Colonic mucosa (tissue), 4 donors: Measurements from ENCODE around the gene NME5. TPM values are rescaled to one million over a fixed set of nuclear protein-coding genes. Genes with fewer than 3 reads are reported as not detected.
"Not testable (repeated sequence)": the region's sequence is repeated elsewhere in the genome, so short reads cannot be mapped to it uniquely, and the experiment has no call there.

ENCODE experiments used
- DNase-seq: peaks from one replicate; pipeline ENCODE4 v3.0.0-alpha.2; 2020
- H3K27ac ChIP-seq: fragments of 200-600 bp; one replicate; pipeline ENCODE4 v1.8.0; 2021
- H3K27me3 ChIP-seq: fragments of 200-600 bp; one replicate; pipeline ENCODE4 v1.8.0; 2021
- H3K36me3 ChIP-seq: fragments of 200-600 bp; one replicate; pipeline ENCODE4 v1.8.0; 2021
- H3K4me1 ChIP-seq: fragments of 200-600 bp; one replicate; pipeline ENCODE4 v1.8.0; 2021; ENCODE audit warnings: mild to moderate bottlenecking
- H3K4me3 ChIP-seq: fragments of 200-600 bp; one replicate; pipeline ENCODE4 v1.8.0; 2021
- H3K9ac ChIP-seq, 2 donors: one replicate each; pipeline ENCODE4 v1.7.0; 2013; ENCODE audit warnings: control low read depth in 2 of 2, low read depth in 2 of 2, low read length in 2 of 2
- H3K9me3 ChIP-seq: fragments of 200-600 bp; one replicate; pipeline ENCODE4 v1.8.0; 2021
- intact Hi-C: fragments of 100-400 bp; cut with DNase I; formaldehyde crosslinking; loops from one replicate; pipeline ENCODE4 v1.14.1; 2022
- total RNA-seq, 2 donors: library from RNA; stranded (reverse); fragmentation: NEBNext Ultra II Directional in 1 of 2; extraction: Animal tissue kit (Norgen Biotek cat#: 25700) in 1 of 2; gene quantifications; one replicate each; pipeline ENCODE4 v1.2.1, GENCODE V29; 2021
- TF ChIP-seq, protein P1 (sequence below): fragments of 200-600 bp; IDR thresholded peaks from one replicate; pipeline ENCODE4 v1.8.0; 2022; ENCODE audit warnings: antibody characterized with exemption, mild to moderate bottlenecking
- donor health status: healthy.
- donor health status: DM: no; HTN: no; CAD: no.
- donor health status: DM: no; HTN: no; CAD: no.

Gene NME5
- total RNA-seq, 2 donors from 2014 or later = not detected

DNA sequence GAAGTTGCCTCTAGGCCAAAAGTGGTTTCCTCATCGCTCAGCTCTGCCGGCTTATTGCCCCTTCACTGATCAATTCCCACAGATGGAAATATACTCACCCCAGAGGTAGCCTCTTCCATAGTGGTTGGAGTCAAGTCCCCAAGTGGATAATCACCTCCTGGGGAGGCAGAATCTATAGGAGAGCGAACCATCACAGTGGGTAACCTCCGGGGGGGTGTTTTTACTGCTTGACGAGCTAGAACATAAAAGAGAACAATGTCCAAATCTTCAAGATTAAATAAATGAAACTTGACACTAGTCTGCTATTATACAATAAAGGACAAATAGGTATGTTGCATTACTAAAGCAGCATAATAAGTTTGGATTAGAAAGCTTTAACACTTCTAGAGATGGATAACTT lies 29.9 kb upstream of the NME5 start:
- no peaks in the 10 kb centered on the region for H3K9me3 ChIP-seq
- no peak overlapping the region for H3K9ac ChIP-seq
- H3K4me3 ChIP-seq = no peak overlapping the region
- TF ChIP-seq, protein P1, sequence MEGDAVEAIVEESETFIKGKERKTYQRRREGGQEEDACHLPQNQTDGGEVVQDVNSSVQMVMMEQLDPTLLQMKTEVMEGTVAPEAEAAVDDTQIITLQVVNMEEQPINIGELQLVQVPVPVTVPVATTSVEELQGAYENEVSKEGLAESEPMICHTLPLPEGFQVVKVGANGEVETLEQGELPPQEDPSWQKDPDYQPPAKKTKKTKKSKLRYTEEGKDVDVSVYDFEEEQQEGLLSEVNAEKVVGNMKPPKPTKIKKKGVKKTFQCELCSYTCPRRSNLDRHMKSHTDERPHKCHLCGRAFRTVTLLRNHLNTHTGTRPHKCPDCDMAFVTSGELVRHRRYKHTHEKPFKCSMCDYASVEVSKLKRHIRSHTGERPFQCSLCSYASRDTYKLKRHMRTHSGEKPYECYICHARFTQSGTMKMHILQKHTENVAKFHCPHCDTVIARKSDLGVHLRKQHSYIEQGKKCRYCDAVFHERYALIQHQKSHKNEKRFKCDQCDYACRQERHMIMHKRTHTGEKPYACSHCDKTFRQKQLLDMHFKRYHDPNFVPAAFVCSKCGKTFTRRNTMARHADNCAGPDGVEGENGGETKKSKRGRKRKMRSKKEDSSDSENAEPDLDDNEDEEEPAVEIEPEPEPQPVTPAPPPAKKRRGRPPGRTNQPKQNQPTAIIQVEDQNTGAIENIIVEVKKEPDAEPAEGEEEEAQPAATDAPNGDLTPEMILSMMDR = no peak
- no peaks in the 10 kb centered on the region for H3K4me1 ChIP-seq
- peaks cover 31% of the 10 kb centered on the region for H3K36me3 ChIP-seq
- intact Hi-C loops = no loop called here
- DNase-seq = no peak
- no peaks in the 10 kb centered on the region for H3K27me3 ChIP-seq
- no peak overlapping the region for H3K27ac ChIP-seq

DNA sequence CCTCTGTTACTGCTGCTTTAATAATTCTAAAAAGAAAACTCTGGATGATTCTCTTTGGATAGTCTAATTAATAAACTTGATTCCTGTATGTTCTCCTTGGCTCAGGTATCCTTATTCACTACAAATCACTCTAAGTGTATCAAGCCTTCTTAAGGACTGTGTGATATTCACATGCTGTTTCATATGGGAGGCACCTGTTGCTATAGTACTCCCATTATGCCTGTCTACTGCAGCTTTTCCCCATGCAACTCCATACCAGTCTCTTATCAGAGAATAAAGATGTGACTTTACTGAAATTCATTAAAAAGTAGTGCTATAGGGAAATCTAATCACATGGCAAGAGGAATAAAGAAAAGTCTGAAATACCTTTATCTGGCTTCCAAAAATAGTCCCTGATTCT lies 24.5 kb upstream of the NME5 start:
- Histone ChIP-seq H3K4me1 (no peaks in the 10 kb centered on the region), H3K4me3 (no peak overlapping the region), H3K27ac (no peak overlapping the region), H3K36me3 (peaks cover 39% of the 10 kb centered on the region), H3K27me3 (no peaks in the 10 kb centered on the region), H3K9ac (no peak overlapping the region), H3K9me3 (no peaks in the 10 kb centered on the region)
- TF ChIP-seq, protein P1 = no peak
- intact Hi-C loops = no loop called here
- no peak for DNase-seq

DNA sequence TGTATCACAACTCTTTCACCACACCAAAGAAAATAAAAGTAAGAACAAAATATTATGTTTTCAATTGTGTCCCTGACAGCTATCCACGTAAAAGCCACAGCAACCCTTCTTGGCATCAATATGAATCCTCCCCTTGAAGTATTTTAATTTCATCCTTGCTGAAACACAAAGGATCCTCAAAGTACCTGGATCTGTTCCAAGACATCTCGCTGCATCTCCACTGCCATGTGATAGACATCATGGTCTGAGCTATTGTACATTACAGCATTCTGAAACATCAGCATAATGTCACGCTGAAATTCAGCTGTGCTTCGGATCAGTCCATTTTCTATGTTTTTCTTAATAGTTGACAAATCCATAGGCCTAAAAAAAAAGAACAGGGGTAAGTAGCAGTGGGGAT lies 21.5 kb upstream of the NME5 start:
- Histone ChIP-seq H3K4me3 (no peak overlapping the region), H3K4me1 (no peaks in the 10 kb centered on the region), H3K9me3 (no peaks in the 10 kb centered on the region), H3K36me3 (peaks cover 28% of the 10 kb centered on the region), H3K27me3 (no peaks in the 10 kb centered on the region), H3K27ac (no peak overlapping the region), H3K9ac (no peak overlapping the region)
- no peak for DNase-seq
- intact Hi-C loops = no loop called here
- TF ChIP-seq, protein P1 = no peak

DNA sequence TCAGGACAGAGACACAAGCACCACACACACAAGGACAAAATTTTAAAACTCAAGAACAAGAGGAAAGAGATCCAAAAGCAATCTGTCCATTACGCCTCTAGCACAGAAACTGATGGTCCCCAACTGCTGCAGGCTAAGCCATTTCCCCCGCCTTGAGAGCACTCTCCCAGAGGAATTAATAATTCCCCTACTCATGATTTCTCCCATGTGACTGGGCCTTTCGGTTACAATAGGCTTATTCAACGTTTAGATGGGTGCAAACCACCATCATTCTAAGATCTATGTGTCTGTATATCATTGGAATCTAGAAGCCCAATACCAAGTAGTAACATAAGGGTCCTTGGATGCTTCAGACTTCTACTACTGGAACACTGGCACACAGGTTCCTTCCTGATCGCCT lies 20.4 kb upstream of the NME5 start:
- Histone ChIP-seq H3K36me3 (peaks cover 28% of the 10 kb centered on the region), H3K9ac (no peak overlapping the region), H3K9me3 (no peaks in the 10 kb centered on the region), H3K27me3 (no peaks in the 10 kb centered on the region), H3K4me3 (no peak overlapping the region), H3K4me1 (no peaks in the 10 kb centered on the region), H3K27ac (no peak overlapping the region)
- TF ChIP-seq, protein P1 = no peak
- no peak for DNase-seq
- intact Hi-C loops = loop anchor here (10.0 kb wide), 1 partner anchor 385 kb away; no protein-coding TSS in a partner anchor

DNA sequence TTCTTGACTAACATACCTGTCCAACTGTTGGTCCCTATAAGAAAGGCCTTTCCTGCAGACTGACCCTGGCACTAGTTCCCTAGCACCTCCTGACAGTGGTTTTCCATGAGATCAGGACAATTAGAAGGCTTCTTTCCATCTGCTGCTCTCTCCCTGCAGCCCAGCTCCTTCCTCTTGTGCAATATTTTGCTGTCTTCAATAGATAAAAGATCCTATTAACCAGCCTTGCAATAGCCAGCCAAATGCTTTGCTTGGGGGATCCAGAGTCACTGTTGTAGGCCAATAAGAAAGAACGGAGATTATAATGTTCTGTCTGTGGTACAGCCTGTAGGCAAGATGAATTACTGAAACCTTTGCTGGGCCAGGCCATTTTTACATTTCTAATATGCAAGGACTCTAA lies 18.4 kb upstream of the NME5 start:
- H3K4me3 ChIP-seq = no peak overlapping the region
- no peak overlapping the region for H3K27ac ChIP-seq
- no peak overlapping the region for H3K9ac ChIP-seq
- intact Hi-C loops = loop anchor here (10.0 kb wide), 1 partner anchor 383 kb away; no protein-coding TSS in a partner anchor
- TF ChIP-seq, protein P1 = no peak
- H3K36me3 ChIP-seq = peaks cover 28% of the 10 kb centered on the region
- H3K4me1 ChIP-seq = no peaks in the 10 kb centered on the region
- H3K9me3 ChIP-seq = no peaks in the 10 kb centered on the region
- no peaks in the 10 kb centered on the region for H3K27me3 ChIP-seq
- no peak for DNase-seq

DNA sequence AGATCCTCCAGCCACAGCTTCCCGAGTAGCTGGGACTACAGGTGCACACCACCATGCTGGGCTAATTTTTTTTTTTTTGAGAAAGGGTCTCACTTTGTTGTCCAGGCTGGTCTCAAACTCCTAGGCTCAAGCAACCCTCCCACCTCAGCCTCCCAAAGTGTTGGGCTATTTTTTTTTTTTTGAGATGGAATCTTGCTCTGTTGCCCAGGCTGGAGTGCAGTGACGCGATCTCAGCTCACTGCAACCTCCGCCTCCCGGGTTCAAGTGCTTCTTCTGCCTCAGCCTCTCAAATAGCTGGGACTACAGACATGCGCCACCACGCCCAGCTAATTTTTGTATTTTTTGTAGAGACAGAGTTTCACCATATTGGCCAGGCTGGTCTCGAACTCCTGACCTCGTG lies 16.7 kb upstream of the NME5 start:
- intact Hi-C loops = loop anchor here (10.0 kb wide), 1 partner anchor 381 kb away; no protein-coding TSS in a partner anchor
- not testable (repeated sequence) for H3K9ac ChIP-seq, H3K9me3 ChIP-seq, H3K4me1 ChIP-seq, H3K27me3 ChIP-seq, DNase-seq, H3K4me3 ChIP-seq, H3K27ac ChIP-seq
- peaks cover 16% of the 10 kb centered on the region for H3K36me3 ChIP-seq
